HG03196 (cell line): ENCODE measurements around the gene TMEM135.
"Not testable (repeated sequence)": the region's sequence is repeated elsewhere in the genome, so short reads cannot be mapped to it uniquely, and the experiment has no call there.

Source experiments
- ATAC-seq: cut with Tn5 transposase; IDR thresholded peaks from one replicate; pipeline ENCODE4 v1.9.1; 2021; ENCODE audit not compliant: unreplicated experiment

TMEM135 gene

DNA sequence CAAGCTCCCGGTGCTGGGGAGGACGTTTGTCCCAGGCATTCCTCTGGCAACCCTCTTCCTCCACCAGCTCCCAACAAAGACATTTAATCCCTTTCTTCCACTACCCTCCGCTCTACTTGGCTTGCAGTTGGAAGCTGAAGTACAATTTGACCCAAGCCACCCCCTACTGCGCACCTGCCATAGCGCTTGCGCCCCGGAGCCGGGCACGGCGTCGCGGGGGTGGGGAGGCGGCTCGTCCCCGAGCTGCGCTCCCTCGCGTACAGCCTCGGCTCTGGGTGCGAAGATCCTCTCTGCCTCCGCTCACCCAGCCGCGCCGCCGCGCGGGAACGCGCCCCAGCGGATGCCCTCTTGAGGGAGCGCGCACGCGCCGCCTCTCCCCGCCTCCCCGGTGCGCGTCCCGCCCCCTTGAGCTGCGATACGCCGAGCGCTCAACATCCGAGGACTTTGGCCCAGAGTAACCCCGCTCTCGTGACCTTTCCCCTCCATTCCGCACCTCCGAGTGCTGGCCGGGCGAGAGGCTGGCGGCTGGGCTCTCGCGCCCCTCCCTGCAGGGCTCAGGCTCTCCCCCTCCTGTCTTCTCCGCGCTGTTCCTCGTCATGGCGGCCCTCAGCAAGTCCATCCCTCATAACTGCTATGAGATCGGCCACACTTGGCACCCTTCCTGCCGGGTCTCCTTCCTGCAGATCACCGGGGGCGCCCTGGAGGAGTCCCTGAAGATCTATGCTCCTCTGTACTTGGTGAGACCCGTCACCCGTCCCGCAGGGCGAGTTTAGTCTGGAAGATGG is at the start of gene TMEM135:
TMEM135 (plus strand) TSS at position 485 of the 785 bp plus-strand sequence; CDS start at position 597, 112 bp downstream.
- ATAC-seq, result peak; percentile 99

DNA sequence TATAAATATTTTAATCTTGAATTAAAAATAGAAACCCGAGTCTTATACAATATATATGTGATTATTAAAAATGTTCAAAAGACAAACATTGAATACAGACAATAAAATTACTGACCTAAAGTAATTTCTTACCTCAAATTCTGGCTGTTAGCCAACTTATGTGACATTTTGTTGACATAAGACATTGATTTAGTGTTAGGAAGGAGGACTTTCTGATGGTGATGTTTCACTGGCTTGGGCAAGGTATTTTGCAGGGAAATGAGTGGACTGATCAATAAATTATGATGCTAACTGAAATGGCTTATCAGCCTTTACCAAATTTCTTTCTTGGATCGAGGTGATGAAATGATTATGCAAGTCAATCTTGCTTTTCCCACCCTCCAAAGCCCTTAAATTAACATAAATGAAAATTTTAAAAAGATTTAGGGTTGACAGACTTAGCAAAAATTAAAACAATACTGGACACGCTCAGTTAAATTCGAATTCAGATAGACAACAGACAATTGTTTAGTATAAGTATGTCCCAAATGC is 49.3 kb upstream of the TMEM135 start:
- ATAC-seq, result no peak

DNA sequence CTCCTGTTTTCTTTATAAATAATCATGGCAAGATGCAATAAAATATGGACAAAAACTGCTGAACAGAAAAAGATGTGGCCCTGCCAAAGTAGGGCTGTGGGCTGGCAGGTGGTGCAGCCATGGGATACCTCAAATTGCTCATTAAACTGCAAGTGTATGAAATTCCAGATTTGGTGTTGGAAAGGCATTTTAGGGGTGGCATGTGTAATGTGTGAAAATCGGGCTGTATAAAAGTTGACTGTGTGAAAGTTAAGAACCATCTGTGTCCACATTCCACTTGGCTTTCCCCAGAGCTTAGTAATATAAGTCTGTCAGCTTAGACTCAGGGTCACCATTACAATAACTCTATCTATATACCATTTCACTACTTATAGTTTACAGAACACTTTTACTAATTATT is 47.7 kb upstream of the TMEM135 start:
- ATAC-seq, result no peak

DNA sequence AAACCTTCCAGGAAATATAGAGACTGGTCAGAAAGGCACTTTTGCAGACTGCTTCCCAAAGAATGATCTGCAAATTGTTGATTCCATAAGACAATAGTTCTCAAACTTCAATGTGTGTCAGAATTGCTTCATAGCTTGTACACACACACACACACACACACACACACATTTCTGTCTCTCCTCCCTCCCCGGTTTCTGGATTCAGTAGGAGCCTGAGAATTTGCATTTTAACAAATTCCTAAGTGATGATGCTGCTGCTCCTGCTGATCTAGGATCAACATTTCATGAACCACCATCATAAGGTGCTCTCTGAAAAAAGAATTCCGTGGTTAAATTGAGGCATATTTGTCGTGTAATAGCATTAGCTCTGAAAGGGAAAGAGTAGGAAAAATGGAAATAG is 47.2 kb upstream of the TMEM135 start:
- ATAC-seq, result no peak

DNA sequence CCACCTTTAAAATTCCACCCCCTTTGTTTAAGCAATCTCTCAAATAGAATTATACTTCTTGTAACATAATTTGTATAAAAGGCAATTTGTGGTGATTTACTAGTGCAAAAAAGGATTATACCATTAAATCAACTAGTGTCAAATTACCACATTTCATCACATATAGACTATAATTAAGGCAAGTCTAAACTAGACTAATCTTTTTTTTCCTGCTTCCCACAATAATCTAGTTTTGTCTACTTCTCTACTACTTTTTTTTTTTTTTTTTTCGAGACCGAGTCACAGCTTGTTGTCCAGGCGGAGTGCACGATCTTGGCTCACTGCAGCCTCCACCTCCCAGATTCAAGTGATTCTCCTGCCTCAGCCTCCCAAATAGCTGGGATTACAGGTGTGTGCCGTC is 46.4 kb upstream of the TMEM135 start:
- ATAC-seq, result no peak

DNA sequence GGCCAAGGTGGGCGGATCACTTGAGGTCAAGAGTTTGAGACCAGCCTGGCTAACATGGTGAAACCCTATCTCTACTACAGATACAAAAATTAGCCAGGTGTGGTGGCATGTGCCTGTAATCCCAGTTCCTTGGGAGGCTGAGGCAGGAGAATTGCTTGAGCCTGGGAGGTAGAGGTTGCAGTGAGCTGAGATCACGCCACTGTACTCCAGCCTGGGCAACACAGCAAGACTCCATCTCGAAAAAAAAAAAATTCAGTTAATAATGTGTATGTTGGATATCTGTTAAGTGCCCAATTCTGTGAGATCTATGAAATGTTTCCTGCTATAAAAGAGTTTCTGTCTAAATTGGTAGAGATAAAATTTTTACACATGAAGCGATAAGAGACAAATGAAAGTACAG is 45.4 kb upstream of the TMEM135 start:
- not testable (repeated sequence) for ATAC-seq

DNA sequence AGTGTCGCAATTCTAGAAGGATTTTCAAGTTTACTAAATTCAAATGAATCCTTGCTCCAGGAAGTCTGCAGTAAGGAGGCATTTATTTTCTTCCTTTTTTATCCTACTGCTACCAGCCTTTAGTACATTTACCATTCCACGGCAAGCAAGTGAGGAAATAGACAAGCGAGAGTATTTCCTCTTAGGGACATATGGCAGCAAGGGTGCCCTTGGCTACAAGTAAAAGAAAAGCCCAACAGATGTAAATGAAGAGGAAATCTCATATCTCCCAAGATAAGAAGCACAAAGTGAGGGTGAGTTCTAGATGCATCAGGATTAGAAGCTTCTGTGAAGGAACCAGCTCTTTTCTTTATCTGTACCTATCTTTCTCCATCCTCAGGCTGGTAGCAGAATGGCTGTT is 44.7 kb upstream of the TMEM135 start:
- ATAC-seq, result no peak

DNA sequence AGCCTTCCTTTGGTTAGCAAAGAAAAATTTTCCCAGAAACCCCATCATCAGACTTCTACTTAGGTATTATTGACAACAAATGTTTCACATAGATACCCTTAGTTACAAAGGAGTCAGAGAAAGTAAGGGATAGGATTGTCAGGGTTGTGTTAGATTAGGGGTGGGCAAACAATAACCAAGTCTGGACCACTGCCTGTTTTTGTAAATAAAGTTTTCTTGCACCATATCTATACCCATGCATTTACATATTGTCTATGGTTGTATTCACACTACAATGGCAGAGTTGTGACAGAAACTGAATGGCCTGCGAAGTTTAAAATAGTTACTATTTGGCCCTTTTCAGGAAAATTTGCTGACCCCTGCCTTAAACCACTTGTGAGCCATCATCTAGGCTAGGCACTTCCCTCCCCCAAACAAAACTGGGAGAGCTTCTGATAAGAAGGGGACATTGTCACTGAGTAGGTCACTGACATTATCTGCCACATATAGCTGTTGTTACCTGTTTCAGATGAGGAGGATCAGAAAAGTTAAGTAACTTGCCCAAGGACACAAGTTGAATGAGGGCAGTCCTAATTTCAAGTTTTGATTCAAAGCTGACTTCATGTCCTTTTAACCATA is 40.7 kb upstream of the TMEM135 start:
- no peak for ATAC-seq

DNA sequence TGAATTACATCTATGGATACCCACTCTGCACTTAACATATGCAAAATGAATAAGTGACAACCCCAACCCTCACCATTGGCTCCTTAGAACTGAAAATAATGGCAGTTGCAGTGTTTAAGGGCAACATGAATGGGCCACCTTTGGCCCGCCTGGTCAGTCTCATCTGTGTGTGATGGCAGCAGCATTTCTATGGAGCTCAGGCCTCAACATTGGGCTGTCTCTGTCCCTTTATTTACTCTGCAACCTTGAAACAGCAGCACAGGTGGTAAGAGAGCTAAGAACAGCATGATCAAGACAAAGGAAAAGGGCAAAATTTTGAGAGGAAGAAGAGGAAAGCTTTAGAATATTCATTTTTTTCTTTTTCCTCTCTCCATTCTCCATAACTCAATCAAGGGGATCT is 38.3 kb upstream of the TMEM135 start:
- no peak for ATAC-seq

DNA sequence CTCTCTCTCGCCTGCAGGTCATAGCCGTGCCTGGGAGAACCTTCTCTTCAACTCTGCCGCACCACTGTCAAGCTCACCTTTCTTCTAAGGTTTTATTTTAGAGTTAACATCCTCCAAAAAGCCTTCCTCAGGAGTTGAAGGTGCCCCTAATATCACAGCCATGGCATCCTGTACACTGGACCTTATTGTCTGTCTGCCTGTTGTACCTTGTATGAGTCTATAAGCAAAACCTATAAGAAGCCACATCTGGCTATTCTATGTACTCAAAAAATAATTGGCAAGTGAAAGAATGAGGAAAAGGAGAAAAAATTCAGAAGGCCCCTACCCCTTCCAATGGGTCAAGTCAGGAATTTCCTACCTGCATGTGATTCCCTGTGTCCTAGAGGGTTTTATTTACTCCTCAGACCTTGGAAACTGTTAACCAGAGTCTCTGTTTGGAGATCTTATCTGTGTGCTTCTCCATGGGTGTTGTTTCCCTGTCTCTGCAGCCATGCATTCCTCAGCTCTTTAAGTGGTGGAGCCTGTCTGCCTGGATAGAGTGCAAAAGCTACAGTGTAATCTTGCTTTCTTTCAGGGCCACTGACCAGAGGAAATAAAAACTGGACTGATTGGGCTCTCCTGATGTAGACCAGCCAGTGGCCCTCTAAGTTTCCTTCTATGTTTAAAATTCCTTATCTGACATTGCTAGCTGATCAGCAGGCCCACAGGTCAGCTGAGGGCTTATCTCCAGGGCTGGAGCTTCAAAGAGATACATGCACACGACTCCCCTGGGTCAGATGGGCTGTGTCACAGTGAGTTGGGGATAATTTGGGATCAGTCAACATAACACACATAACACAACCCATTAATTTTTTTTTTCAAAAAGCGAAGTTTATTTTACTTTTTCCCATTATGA is 37.6 kb upstream of the TMEM135 start:
- ATAC-seq, result no peak

DNA sequence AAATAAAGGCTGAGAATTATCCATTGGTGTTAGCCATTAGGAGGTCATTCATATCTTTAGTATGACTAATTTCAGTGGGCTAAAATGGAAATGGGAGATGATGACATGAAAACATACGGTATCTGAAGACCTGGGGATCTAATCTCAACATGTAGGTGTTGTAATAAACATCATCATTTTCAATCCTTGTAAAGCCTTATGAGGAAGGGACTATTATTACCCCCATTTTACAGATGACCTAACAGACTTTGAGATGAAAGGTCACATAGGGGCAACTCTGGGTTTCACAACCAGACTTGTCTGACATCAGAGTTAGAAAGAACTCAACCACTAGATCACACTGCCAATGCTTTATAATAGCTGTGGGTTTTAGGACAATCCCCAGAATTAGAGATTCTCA is 34.8 kb upstream of the TMEM135 start:
- ATAC-seq, result no peak

DNA sequence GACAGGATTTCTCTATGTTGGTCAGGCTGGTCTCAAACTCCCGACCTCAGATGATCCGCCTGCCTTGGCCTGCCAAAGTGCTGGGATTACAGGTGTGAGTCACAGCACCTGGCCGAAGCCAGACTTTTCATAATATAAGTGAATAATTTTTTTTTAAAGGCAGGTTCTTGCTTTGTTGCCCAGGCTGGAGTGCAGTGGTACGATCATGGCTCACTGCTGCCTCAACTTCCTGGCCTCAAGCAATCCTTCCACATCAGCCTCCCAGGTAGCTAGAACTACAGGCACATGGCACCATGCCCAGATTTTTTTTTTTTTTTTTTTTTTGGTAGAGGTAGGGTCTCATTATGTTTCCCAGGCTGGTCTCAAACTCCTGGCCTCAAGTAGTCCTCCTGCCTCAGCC is 33.5 kb upstream of the TMEM135 start:
- ATAC-seq, result not testable (repeated sequence)

DNA sequence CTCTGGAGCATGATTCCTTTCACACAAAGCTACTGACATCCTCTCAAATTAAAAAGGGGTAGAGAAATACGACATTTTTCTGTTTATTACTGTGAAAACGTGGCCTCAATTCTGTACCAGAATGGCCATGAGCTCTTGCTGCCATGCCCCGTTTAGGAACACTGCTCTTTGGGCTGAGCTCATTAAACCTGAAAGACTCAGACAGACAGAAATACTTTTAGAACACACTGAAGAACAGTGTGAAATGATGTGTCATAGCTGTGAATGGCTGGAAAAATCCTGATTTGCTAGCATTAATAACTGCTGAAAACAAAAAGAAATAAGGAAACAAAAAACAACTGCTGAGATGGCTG is 32.2 kb upstream of the TMEM135 start:
- no peak for ATAC-seq

DNA sequence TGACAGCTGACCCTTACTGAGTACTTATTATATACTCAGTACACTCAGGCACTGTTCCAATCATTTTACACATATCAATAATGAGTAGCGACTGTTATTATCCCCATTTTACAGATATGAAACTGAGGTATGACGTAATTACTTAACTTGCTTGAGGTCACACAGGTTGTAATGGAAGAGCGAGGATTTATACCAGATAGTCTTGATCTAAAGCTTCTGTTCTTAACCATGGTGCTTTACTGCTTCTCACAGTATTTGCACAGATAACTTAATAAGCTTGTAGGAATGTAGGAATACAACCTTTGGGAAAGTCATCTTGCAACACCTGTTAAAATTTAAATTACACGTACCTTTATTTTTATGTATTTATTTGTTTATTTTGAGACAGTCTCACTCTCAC is 31.7 kb upstream of the TMEM135 start:
- no peak for ATAC-seq

DNA sequence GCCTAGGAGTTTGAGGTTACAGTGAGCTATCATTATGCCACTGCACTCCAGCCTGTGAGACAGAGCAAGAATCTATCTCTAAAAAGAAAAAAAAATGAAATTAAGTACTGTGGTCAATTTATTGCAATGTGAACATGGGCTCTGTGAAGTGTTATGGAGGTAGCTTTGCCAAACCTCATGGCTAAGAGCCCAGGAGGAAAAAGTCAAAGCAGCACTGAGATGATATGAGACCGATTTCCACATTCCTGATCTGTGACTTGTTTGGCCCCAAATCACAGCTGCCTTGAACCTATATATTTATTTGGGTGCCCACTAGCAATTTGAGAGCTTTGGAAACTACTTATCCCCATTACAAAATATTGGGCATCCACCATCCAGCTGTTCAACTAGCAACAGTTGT is 29.8 kb upstream of the TMEM135 start:
- no peak for ATAC-seq

DNA sequence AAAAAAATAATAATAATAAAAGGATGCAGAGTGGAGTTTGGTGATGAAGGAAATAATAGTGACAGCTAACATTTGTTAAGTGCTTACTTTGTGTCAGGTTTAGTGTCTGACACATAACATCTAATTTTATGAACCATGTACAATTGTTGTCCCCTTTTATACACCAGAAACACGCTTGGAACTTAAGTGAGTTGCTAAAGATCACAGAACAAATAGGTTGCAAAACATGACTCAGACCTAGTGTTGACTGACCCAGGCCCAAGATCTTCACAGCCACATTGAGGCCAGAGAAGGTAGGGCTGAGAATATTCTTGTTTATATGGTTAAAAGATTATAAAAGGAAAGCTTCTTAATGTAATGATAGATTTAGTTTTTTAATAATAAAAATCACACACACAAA is 25.6 kb upstream of the TMEM135 start:
- ATAC-seq, result no peak

DNA sequence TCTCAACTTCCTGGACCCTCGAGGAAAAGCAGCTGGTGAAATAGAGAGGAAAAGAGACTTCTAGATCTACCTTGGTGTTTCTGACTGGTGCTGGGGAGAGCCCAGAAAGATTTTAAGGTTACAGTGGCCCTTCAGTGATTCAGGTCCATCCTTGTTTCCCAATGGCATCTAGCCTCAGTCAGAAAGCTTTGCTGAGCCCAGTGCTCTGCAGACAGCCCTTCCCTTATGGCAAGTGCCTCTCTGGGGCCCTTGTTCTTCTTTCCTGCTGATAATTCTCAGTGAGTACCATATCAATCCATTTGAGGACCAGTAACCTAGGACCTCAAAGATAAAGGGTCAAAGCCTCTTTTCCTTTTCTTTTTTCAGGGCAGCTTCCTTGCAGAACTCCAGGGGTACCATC is 25.1 kb upstream of the TMEM135 start:
- no peak for ATAC-seq

DNA sequence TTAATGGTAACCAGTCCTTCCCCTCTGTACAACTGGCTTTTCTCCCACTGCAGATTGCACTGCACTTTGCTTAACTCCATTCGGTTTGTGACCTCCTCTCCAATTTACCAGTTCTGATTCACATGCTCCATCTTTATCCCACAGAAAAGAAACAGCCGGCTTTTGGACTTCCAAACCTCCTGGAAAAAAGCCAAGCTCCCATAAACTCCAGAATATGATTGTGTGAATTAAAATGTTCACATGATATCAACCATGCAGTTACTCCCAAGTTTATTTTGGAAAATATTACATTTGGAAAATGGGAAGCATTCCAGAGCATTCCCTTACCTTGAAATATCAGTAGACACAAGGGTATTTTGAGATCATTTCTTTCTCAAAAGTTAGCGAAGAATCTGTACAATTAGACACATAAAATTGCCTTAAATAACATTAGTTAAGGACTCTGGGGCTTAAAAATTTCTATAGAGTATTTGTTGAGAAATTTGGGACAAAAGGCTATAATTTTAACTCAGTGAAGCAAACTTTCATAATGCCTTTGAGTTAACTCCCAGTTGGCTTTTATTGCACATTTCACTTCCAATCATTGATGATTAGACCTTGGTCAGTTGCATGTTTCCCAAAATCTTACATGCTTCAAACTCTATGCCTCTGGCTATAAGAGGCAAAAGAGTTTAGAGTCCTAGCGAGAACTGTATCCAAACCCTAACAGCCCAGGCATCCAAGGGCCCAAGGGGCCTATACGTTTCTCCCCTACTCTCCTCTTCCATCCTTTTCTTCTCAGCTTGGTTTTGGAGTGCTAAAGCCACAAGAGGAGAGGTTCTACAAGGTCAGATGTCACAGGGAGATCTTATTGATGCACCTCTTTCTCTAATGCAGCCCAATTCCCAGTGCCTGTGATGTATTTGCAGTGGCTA is 23.6 kb upstream of the TMEM135 start:
- ATAC-seq, result no peak

DNA sequence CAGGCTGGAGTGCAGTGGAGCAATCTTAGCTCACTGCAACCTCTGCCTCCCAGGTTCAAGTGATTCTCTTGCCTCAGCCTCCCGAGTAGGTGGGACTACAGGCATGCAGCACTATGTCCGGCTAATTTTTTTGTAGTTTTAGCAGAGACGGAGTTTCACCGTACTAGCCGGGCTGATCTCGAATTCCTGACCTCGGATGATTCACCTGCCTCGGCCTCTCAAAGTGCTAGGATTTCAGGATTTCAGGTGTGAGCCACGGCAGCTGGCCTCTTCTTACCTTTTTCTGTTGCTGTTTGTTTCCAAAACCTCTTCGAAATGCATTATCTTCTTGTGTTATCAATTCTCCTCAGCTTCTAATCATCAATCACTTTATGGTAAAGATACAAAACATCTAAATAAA is 22.1 kb upstream of the TMEM135 start:
- no peak for ATAC-seq

DNA sequence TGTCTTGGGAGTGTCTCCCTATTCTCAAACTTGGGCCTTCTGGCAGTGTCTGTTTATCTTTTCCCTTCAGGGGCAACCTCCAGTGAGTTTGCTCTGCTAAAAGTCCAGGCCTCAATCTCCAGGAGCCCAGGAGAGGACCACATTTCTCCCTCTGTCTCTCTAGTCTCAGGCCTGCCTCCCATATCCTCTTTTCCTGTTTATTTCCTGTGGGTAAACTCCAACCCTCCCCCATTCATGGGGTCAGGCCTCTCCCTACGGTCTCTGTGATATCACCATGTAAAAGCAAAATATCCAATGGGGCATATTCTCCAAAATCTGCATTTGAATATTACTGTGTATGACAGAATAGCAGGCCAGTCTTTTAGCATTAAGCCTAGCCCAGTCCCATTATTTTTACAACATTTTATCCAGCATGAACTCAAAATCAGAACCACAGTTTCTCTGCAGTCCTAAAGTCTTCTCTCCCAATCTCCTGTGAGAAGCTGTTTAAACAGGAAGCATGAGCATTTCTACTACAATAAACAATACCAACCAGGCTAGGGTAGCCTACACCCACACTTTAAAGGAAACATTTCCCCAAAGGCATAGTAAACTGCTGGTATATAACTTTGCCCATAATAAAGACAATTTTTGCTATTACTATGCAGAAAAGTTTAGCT is 18.0 kb upstream of the TMEM135 start:
- no peak for ATAC-seq
